Measurements from ENCODE around the gene OR51A4.
"Not testable (repeated sequence)": the region's sequence is repeated elsewhere in the genome, so short reads cannot be mapped to it uniquely, and the experiment has no call there.

Gene OR51A4

GRCh38 chr11:4975436-4975835, 28.0 kb upstream of the OR51A4 start:
- H3K4me3 ChIP-seq (ENCODE audit: low read depth, low read length) = no peak overlapping the region
- DNase-seq (ENCODE audit: low read depth) = no peak
- TF ChIP-seq POLR2A (IDR thresholded peaks at IDR 0.05; ENCODE audit: extremely low read depth, insufficient read length) (no peak), CTCF (IDR thresholded peaks at IDR 0.05; ENCODE audit: low read depth, low read length) (no peak), MAX (IDR thresholded peaks at IDR 0.05; ENCODE audit: low read depth, low read length) (no peak), MYC (IDR thresholded peaks at IDR 0.05; ENCODE audit: low read depth, low read length) (no peak)

GRCh38 chr11:4962816-4963215, 15.4 kb upstream of the OR51A4 start:
- no peak overlapping the region for H3K4me3 ChIP-seq (ENCODE audit: low read depth, low read length)
- TF ChIP-seq MAX (IDR thresholded peaks at IDR 0.05; ENCODE audit: low read depth, low read length) (no peak), POLR2A (IDR thresholded peaks at IDR 0.05; ENCODE audit: extremely low read depth, insufficient read length) (no peak), CTCF (IDR thresholded peaks at IDR 0.05; ENCODE audit: low read depth, low read length) (no peak), MYC (IDR thresholded peaks at IDR 0.05; ENCODE audit: low read depth, low read length) (no peak)
- no peak for DNase-seq (ENCODE audit: low read depth)

GRCh38 chr11:4960877-4961276, 13.5 kb upstream of the OR51A4 start:
- H3K4me3 ChIP-seq (ENCODE audit: low read depth, low read length) = no peak overlapping the region
- no peak for TF ChIP-seq CTCF (IDR thresholded peaks at IDR 0.05; ENCODE audit: low read depth, low read length)
- no peak for TF ChIP-seq MYC (IDR thresholded peaks at IDR 0.05; ENCODE audit: low read depth, low read length)
- no peak for TF ChIP-seq MAX (IDR thresholded peaks at IDR 0.05; ENCODE audit: low read depth, low read length)
- no peak for TF ChIP-seq POLR2A (IDR thresholded peaks at IDR 0.05; ENCODE audit: extremely low read depth, insufficient read length)
- DNase-seq (ENCODE audit: low read depth) = no peak

GRCh38 chr11:4957396-4957795, 10.0 kb upstream of the OR51A4 start:
- TF ChIP-seq MYC (IDR thresholded peaks at IDR 0.05; ENCODE audit: low read depth, low read length) = no peak
- no peak for TF ChIP-seq POLR2A (IDR thresholded peaks at IDR 0.05; ENCODE audit: extremely low read depth, insufficient read length)
- TF ChIP-seq MAX (IDR thresholded peaks at IDR 0.05; ENCODE audit: low read depth, low read length) = no peak
- no peak for TF ChIP-seq CTCF (IDR thresholded peaks at IDR 0.05; ENCODE audit: low read depth, low read length)
- H3K4me3 ChIP-seq (ENCODE audit: low read depth, low read length) = no peak overlapping the region
- no peak for DNase-seq (ENCODE audit: low read depth)

GRCh38 chr11:4955613-4956012, 8.2 kb upstream of the OR51A4 start, which contains the start of gene OR51A2:
Gene OR51A2 (minus strand): TSS chr11:4955713. CDS start chr11:4955713, 0 bp downstream.
- H3K4me3 ChIP-seq (ENCODE audit: low read depth, low read length) = not testable (repeated sequence)

GRCh38 chr11:4936745-4937144, 10.7 kb downstream of the OR51A4 start:
- TF ChIP-seq MAX (IDR thresholded peaks at IDR 0.05; ENCODE audit: low read depth, low read length) = no peak
- TF ChIP-seq POLR2A (IDR thresholded peaks at IDR 0.05; ENCODE audit: extremely low read depth, insufficient read length) = no peak
- no peak for TF ChIP-seq MYC (IDR thresholded peaks at IDR 0.05; ENCODE audit: low read depth, low read length)
- TF ChIP-seq CTCF (IDR thresholded peaks at IDR 0.05; ENCODE audit: low read depth, low read length) = no peak
- DNase-seq (ENCODE audit: low read depth) = no peak
- no peak overlapping the region for H3K4me3 ChIP-seq (ENCODE audit: low read depth, low read length)

More at GRCh38 chr11:4955613-4956012, 8.2 kb upstream of the OR51A4 start, which contains the start of gene OR51A2:
- not testable (repeated sequence) for DNase-seq (ENCODE audit: low read depth)
